K562 (cell line): ENCODE results near the gene POLR3A. TPM values are rescaled to one million over a fixed set of nuclear protein-coding genes. Genes with fewer than 3 reads are reported as not detected.

Experiments
- BCL6 ChIP-seq: fragments of 250-450 bp; sonication (Bioruptor Pico); IDR thresholded peaks from 2 replicates; pipeline ENCODE4 v1.4.0; 2020
- BDP1 ChIP-seq: IDR thresholded peaks from 3 replicates; pipeline ENCODE4 v1.6.1; 2011; ENCODE audit not compliant: insufficient read length, insufficient read depth
- ETV1 ChIP-seq: fragments of 450-650 bp; conservative IDR thresholded peaks from 2 replicates; pipeline ENCODE4 v1.6.1; 2016; ENCODE audit warnings: missing genetic modification characterization, control low read depth, low read depth, missing compliant biosample characterization
- HDAC3 ChIP-seq: fragments of 450-650 bp; IDR thresholded peaks from 2 replicates; pipeline ENCODE4 v1.6.1; 2018; ENCODE audit warnings: borderline replicate concordance, mild to moderate bottlenecking, moderate library complexity; ENCODE audit not compliant: partially characterized antibody
- KLF13 ChIP-seq: fragments of 450-650 bp; IDR thresholded peaks from 2 replicates; pipeline ENCODE4 v1.6.1; 2016; ENCODE audit warnings: missing genetic modification characterization, low read depth, mild to moderate bottlenecking, missing compliant biosample characterization, moderate library complexity, borderline replicate concordance
- MCM7 ChIP-seq, 2 experiments: fragments of 450-650 bp; IDR thresholded peaks; 2 replicates each; pipeline ENCODE4 v1.6.1; 2016 to 2018
- MTA3 ChIP-seq: fragments of 450-650 bp; formaldehyde crosslinking; IDR thresholded peaks from 2 replicates; pipeline ENCODE4 v1.6.1; 2017; ENCODE audit warnings: mild to moderate bottlenecking, borderline replicate concordance
- THRB ChIP-seq: fragments of 450-650 bp; formaldehyde crosslinking; conservative IDR thresholded peaks from 2 replicates; pipeline ENCODE4 v1.4.0; 2022; ENCODE audit warnings: mild to moderate bottlenecking, missing genetic modification characterization
- ZBTB26 ChIP-seq: fragments of 450-650 bp; formaldehyde crosslinking; IDR thresholded peaks from 2 replicates; pipeline ENCODE4 v1.4.0; 2022; ENCODE audit warnings: missing genetic modification characterization
- ZNF444 ChIP-seq: fragments of 250-450 bp; sonication (Bioruptor Pico); IDR thresholded peaks from 2 replicates; pipeline ENCODE4 v1.4.0; 2020; ENCODE audit warnings: mild to moderate bottlenecking, moderate library complexity
- ZNF507 ChIP-seq: conservative IDR thresholded peaks from 2 replicates; pipeline ENCODE4 v1.6.1; 2017; ENCODE audit warnings: missing genetic modification characterization, missing compliant biosample characterization
- ZNF699 ChIP-seq: fragments of 250-450 bp; sonication (Bioruptor Pico); IDR thresholded peaks from 2 replicates; pipeline ENCODE4 v1.8.0; 2021; ENCODE audit warnings: mild to moderate bottlenecking, moderate library complexity; ENCODE audit not compliant: insufficient replicate concordance
- polyA plus RNA-seq, 8 experiments: library from polyadenylated mRNA; depleted of rRNA in 4 of 8; stranded (reverse) in 5 of 8; unstranded in 3 of 8; fragments of >200 nt; fragmentation: Nextera tagmentation in 2 of 8; fragmentation: Illumina TruSeq in 1 of 8; extraction: Ambion mirVana in 2 of 8; extraction: Trizol in 1 of 8; gene quantifications; 2 replicates each; pipeline versions ENCODE4 v1.2.1 to v1.2.3, GENCODE V29; 2011 to 2014; ENCODE audit warnings: inconsistent platforms in 1 of 8, missing spikeins in 1 of 8
- total RNA-seq, 7 experiments: library from RNA; depleted of rRNA in 6 of 7; stranded (reverse); fragments of >200 nt in 6 of 7; fragmentation: Illumina TruSeq in 2 of 7; extraction: Trizol in 2 of 7; gene quantifications; 2 replicates each; pipeline versions ENCODE4 v1.2.1 to v1.2.3, GENCODE V29; 2011 to 2021; ENCODE audit warnings: low replicate concordance in 1 of 7
- TF ChIP-seq, protein P1 (sequence below), 2 experiments: fragments of 150-350 bp in 1 of 2; IDR thresholded peaks; 2 replicates each; pipeline ENCODE4 v1.6.1; 2012 to 2016; ENCODE audit warnings: low read depth in 2 of 2, low read length in 2 of 2, mild to moderate bottlenecking in 1 of 2, moderate library complexity in 1 of 2
- TF ChIP-seq, protein P2 (sequence below): fragments of 250-450 bp; sonication (Bioruptor Pico); IDR thresholded peaks from 2 replicates; pipeline ENCODE4 v1.9.0; 2021; ENCODE audit warnings: mild to moderate bottlenecking, inconsistent platforms
- TF ChIP-seq, protein P3 (sequence below): IDR thresholded peaks from 2 replicates; pipeline ENCODE4 v1.6.1; 2014; ENCODE audit warnings: antibody characterized with exemption

The POLR3A gene
- total and polyA plus RNA-seq, 9 of the 15 experiments (the other 6 are each of a cell fraction or from before 2014, with no cell fraction given) = 14.9 to 37.0 (median 26.7) TPM

DNA sequence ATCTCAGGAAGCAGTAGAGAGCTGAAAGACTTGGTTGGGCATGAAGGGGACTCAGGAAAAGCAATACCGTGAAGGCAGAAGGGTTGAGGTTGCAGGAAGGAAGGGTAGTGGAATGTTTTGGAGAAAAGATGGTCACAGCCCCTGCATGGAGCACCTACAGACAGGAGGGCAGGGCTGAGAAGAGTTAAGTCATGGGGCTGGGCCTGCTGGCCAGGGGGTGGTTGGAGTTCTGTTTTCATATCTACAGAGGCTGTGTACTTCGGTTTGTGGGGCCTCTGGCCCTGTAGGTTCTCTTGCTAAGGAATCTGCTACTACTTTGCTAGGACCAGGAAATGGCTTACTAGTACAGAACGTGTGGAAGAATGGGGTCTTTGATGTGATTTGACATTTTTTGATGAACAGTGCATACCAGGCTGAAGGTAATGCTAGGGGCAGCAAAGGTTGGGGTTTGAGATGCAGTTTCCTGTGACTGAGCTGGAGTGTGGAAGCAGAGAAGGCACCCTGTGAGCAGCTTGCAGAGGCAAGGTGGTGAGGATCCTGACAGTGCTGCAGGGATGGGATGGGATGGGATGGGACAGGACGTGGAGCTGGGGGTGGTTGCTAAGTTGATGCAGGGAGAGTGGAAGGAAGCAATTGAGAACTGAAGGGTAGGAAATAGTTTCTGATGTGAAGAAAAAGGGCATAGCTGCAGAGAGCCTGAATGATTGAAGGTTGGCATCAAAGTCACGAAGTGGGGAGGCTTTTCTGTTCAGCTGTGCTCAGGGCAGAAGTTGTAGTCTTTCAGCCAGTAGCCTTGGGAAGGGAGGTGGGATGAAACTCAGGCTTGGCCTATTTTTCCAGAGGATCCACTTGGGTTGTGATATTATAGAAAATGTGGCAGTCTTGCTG lies 12.1 kb upstream of the POLR3A start (continued):
- TF ChIP-seq, protein P1, sequence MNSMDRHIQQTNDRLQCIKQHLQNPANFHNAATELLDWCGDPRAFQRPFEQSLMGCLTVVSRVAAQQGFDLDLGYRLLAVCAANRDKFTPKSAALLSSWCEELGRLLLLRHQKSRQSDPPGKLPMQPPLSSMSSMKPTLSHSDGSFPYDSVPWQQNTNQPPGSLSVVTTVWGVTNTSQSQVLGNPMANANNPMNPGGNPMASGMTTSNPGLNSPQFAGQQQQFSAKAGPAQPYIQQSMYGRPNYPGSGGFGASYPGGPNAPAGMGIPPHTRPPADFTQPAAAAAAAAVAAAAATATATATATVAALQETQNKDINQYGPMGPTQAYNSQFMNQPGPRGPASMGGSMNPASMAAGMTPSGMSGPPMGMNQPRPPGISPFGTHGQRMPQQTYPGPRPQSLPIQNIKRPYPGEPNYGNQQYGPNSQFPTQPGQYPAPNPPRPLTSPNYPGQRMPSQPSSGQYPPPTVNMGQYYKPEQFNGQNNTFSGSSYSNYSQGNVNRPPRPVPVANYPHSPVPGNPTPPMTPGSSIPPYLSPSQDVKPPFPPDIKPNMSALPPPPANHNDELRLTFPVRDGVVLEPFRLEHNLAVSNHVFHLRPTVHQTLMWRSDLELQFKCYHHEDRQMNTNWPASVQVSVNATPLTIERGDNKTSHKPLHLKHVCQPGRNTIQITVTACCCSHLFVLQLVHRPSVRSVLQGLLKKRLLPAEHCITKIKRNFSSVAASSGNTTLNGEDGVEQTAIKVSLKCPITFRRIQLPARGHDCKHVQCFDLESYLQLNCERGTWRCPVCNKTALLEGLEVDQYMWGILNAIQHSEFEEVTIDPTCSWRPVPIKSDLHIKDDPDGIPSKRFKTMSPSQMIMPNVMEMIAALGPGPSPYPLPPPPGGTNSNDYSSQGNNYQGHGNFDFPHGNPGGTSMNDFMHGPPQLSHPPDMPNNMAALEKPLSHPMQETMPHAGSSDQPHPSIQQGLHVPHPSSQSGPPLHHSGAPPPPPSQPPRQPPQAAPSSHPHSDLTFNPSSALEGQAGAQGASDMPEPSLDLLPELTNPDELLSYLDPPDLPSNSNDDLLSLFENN (IDR thresholded peaks at IDR 0.05; ENCODE audit: low read depth in 2 of 2, low read length in 2 of 2) = 0 out of 4 replicates have a peak, but pooled peaks of 1 of the 2 experiments have one; percentile 13
- TF ChIP-seq ZNF444 (CRISPR knock-in tag) (no peak), THRB (CRISPR knock-in tag) (peak; percentile 92), BCL6 (no peak), HDAC3 (no peak), ZBTB26 (0 out of 2 replicates have a peak, but pooled peaks have one; percentile 55), MTA3 (no peak), ZNF507 (tag) (no peak), BDP1 (no peak), ETV1 (tag) (no peak), MCM7 (IDR thresholded peaks at IDR 0.05) (no peak), ZNF699 (CRISPR knock-in tag) (no peak), KLF13 (tag) (no peak)
- TF ChIP-seq, protein P2, sequence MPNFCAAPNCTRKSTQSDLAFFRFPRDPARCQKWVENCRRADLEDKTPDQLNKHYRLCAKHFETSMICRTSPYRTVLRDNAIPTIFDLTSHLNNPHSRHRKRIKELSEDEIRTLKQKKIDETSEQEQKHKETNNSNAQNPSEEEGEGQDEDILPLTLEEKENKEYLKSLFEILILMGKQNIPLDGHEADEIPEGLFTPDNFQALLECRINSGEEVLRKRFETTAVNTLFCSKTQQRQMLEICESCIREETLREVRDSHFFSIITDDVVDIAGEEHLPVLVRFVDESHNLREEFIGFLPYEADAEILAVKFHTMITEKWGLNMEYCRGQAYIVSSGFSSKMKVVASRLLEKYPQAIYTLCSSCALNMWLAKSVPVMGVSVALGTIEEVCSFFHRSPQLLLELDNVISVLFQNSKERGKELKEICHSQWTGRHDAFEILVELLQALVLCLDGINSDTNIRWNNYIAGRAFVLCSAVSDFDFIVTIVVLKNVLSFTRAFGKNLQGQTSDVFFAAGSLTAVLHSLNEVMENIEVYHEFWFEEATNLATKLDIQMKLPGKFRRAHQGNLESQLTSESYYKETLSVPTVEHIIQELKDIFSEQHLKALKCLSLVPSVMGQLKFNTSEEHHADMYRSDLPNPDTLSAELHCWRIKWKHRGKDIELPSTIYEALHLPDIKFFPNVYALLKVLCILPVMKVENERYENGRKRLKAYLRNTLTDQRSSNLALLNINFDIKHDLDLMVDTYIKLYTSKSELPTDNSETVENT (CRISPR knock-in tag) = 0 out of 2 replicates have a peak, but pooled peaks have one; percentile 10
- TF ChIP-seq, protein P3, sequence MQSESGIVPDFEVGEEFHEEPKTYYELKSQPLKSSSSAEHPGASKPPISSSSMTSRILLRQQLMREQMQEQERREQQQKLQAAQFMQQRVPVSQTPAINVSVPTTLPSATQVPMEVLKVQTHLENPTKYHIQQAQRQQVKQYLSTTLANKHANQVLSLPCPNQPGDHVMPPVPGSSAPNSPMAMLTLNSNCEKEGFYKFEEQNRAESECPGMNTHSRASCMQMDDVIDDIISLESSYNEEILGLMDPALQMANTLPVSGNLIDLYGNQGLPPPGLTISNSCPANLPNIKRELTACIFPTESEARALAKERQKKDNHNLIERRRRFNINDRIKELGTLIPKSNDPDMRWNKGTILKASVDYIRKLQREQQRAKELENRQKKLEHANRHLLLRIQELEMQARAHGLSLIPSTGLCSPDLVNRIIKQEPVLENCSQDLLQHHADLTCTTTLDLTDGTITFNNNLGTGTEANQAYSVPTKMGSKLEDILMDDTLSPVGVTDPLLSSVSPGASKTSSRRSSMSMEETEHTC = no peak
